Psoas muscle (tissue), 8 donors: ENCODE measurements around the gene BUB1B. TPM values are rescaled to one million over a fixed set of nuclear protein-coding genes. Genes with fewer than 3 reads are reported as not detected.

Experiments
- ATAC-seq, 4 donors: fragments of 200-7000 bp; cut with Tn5 transposase; one replicate each; pipeline ENCODE4 v1.9.1; 2020; ENCODE audit warnings: moderate library complexity in 3 of 4, mild to moderate bottlenecking in 2 of 4
- DNase-seq, 2 donors: peaks; one replicate each; pipeline ENCODE4 v3.0.0-alpha.2; 2020
- H3K27ac ChIP-seq: fragments of 200-600 bp; one replicate; pipeline ENCODE4 v1.8.0; 2022
- H3K27me3 ChIP-seq, 3 donors: fragments of 200-600 bp in 1 of 3; one replicate each; pipeline versions ENCODE4 v1.6.1 to v1.8.0; 2013 to 2022; ENCODE audit warnings: low read length in 2 of 3, mild to moderate bottlenecking in 2 of 3, moderate library complexity in 1 of 3; ENCODE audit not compliant: insufficient read depth in 3 of 3
- H3K36me3 ChIP-seq, 2 donors: fragments of 200-600 bp in 1 of 2; one replicate each; pipeline versions ENCODE4 v1.6.1 to v1.8.0; 2013 to 2022; ENCODE audit warnings: low read depth in 1 of 2, mild to moderate bottlenecking in 1 of 2, moderate library complexity in 1 of 2; ENCODE audit not compliant: insufficient read depth in 1 of 2
- H3K4me1 ChIP-seq: fragments of 200-600 bp; one replicate; pipeline ENCODE4 v1.8.0; 2022
- H3K4me3 ChIP-seq: fragments of 200-600 bp; one replicate; pipeline ENCODE4 v1.8.0; 2022; ENCODE audit warnings: mild to moderate bottlenecking
- H3K9me3 ChIP-seq: fragments of 200-600 bp; one replicate; pipeline ENCODE4 v1.8.0; 2022
- WGBS, 3 donors: extraction: QIAGEN DNeasy Blood & Tissue Kit; methylation state at CpG; one replicate each; pipeline versions ENCODE4 v1.1.6 to v1.1.7; 2013; 5-methylcytosine and 5-hydroxymethylcytosine counted together
- intact Hi-C, 2 donors: fragments of 100-400 bp; cut with DNase I; formaldehyde crosslinking; loops; one replicate each; pipeline versions ENCODE4 v1.11.0 to v1.14.2; 2022
- polyA plus RNA-seq, 3 donors: library from polyadenylated mRNA; stranded (reverse); fragments of 200-250 nt; gene quantifications; one replicate each; pipeline ENCODE4 v1.2.3, GENCODE V29; 2013
- total RNA-seq, 4 donors: library from RNA; stranded (reverse); fragmentation: NEBNext Ultra II Directional in 2 of 4; extraction: Animal tissue kit (Norgen Biotek cat#: 25700) in 2 of 4; gene quantifications; one replicate each; pipeline versions ENCODE4 v1.2.1 to v1.2.4, GENCODE V29; 2021 to 2023
- TF ChIP-seq, protein P1 (sequence below): fragments of 200-600 bp; IDR thresholded peaks from one replicate; pipeline ENCODE4 v1.8.0; 2022; ENCODE audit warnings: antibody characterized with exemption
- donor health status: healthy with polysubstance abuse.
- donor health status: DM: no; HTN: no; CAD: no; lungs with moderate emphysema.
- donor health status: Bipolar disorder and iron deficiency.
- donor health status: healthy.
- donor health status: DM: yes; HTN: yes; CAD: no.
- donor health status: DM: no; HTN: no; CAD: no.
- donor health status: DM: no; HTN: no; CAD: no.
- donor health status: DM: yes; HTN: yes; CAD: no.

BUB1B gene
- total and polyA plus RNA-seq, 7 donors = 0.10 to 1.0 (median 0.56) TPM; not detected in 3

DNA sequence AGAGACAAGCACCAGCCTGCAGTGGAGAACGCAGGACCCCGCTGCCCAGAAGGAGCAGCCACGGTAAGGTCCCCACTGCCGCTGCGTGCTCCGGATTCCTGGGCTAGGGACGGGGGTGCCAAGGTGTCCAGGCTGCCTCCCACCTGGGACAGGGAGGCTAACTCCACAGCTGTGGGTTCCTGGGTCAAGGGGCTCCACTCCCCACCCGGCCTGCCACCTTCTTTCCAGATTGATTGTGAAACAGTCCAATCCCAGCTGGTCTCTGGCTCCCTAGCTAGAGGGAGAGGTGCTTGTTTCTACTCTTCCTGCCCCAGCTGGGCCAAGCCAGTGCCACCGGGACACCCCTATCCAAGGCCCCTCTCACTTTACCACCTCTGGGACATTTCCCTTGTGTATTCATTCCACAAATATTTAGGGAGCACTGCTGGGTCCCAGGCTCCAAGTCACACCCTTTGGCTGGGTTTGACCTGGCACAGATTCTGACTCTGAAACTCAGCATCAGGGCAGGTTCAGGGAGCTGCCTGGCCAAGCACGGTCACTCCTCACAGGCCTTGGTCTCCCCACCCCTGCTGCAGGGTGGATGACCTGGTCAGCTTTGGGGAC lies 79.9 kb downstream of the BUB1B start:
- WGBS, 3 donors = 88 to 96% (median 91%) methylated on average over 10 of the region's 10 CpGs
- Histone ChIP-seq H3K4me1 (no peaks in the 10 kb centered on the region), H3K9me3 (no peaks in the 10 kb centered on the region), H3K27me3 (peaks cover 0 to 27% (median 0%) of the 10 kb centered on the region in 3 donors), H3K27ac (no peak overlapping the region), H3K4me3 (no peak overlapping the region), H3K36me3 (no peaks in the 10 kb centered on the region)
- intact Hi-C loops = no loop called here
- TF ChIP-seq, protein P1, sequence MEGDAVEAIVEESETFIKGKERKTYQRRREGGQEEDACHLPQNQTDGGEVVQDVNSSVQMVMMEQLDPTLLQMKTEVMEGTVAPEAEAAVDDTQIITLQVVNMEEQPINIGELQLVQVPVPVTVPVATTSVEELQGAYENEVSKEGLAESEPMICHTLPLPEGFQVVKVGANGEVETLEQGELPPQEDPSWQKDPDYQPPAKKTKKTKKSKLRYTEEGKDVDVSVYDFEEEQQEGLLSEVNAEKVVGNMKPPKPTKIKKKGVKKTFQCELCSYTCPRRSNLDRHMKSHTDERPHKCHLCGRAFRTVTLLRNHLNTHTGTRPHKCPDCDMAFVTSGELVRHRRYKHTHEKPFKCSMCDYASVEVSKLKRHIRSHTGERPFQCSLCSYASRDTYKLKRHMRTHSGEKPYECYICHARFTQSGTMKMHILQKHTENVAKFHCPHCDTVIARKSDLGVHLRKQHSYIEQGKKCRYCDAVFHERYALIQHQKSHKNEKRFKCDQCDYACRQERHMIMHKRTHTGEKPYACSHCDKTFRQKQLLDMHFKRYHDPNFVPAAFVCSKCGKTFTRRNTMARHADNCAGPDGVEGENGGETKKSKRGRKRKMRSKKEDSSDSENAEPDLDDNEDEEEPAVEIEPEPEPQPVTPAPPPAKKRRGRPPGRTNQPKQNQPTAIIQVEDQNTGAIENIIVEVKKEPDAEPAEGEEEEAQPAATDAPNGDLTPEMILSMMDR = no peak
- DNase-seq = no peak
- ATAC-seq = no peak

DNA sequence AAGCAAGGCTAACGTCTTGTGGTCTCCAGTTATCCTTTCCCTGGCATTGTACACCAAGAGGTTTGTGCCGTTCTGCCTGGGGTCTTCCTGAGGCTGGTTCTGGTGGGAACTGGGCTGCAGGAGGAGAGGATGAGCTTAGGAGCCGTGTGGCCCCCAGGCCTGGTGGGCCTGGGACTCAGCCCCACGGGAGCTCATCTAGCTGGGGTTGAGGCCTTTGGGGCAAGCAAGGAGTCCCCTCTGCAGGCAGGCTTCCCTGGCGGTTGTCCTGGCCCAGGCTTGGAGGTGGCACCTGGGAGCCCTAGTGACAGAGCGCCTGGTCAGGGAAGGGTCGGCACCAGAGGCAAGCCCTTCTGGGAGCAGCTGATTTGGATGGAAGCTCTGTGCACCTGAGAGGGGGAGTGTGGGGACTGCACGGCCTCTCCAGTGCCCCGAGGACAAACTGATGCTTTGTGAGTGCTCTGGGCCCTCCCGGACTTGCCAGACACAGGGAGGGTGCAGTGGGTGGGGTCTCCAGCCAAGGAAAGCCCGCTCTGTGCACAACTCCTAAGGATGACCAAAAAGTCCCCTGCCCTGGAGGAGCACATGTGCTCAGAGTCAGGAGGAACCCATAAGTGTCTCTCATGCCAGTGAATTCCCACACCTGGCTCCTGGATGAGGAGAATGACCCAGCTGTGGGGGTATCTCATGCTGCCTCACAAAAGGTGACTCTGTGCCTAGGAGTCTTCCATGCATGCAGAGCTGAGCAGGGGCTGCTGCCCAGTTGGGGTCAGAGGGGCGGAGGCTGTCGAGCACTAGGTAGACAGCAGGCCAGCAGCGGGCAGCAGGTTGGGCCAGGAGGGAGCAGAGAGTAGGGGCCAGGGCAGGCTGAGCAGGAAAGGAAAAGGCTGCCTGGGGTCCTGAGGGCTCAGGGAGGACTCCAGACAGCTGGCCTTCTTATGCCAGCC lies 80.7 kb downstream of the BUB1B start:
- intact Hi-C loops = no loop called here
- Histone ChIP-seq H3K36me3 (no peaks in the 10 kb centered on the region), H3K4me3 (no peak overlapping the region), H3K4me1 (no peaks in the 10 kb centered on the region), H3K9me3 (no peaks in the 10 kb centered on the region), H3K27ac (no peak overlapping the region), H3K27me3 (peaks cover 0 to 27% (median 0%) of the 10 kb centered on the region in 3 donors)
- TF ChIP-seq, protein P1 = no peak
- WGBS, 3 donors = 87 to 89% (median 87%) methylated on average over 14 of the region's 14 CpGs
- DNase-seq (no peak), ATAC-seq (no peak)

DNA sequence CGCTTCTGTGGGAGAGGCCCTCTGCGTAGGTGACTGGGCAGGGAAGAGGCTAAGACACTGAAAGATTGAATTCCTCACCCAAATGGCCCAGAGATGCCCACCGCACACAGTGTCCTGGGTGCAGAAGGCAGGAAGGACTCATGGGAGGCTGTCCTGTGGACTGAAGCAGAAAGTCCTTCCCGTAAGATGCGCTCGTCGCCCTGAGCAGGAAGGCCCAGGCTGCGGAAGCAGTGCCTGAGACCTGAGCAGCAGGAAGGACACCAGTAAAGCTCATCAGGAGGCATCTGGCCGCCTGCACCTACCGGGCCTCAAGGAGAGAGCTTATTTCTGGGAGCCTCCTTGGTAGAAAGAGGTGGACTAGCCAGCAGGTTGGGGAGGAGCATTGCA lies 81.3 kb downstream of the BUB1B start:
- Histone ChIP-seq H3K27me3 (peaks cover 0 to 27% (median 0%) of the 10 kb centered on the region in 3 donors), H3K4me1 (no peaks in the 10 kb centered on the region), H3K36me3 (no peaks in the 10 kb centered on the region), H3K9me3 (no peaks in the 10 kb centered on the region), H3K4me3 (no peak overlapping the region), H3K27ac (no peak overlapping the region)
- WGBS, 3 donors = 90 to 94% (median 92%) methylated on average over 10 of the region's 10 CpGs
- TF ChIP-seq, protein P1 = no peak
- intact Hi-C loops = no loop called here
- no peak for DNase-seq
- ATAC-seq = no peak

DNA sequence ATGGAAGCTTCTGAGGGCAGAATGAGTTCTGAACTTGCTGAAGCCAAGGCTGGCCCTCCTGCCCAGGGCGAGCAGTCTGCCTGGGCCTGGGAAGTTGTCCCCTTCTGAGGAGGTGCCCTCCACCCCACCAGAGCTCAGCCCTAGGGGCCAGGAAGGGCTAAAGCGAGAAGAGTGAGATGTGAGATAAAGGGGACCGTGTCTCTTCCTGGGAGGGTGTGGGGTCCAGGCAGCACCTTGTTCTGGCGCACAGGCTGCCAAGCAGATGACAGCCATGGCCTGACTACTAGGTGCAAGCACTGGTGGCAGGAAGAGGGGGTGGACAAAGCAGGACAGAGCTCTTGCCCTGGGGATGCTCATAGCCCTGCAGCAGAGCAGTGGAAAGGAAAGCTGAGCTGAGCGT lies 81.7 kb downstream of the BUB1B start:
- Histone ChIP-seq H3K27ac (no peak overlapping the region), H3K9me3 (no peaks in the 10 kb centered on the region), H3K4me1 (no peaks in the 10 kb centered on the region), H3K4me3 (no peak overlapping the region), H3K27me3 (peaks cover 0 to 27% (median 0%) of the 10 kb centered on the region in 3 donors), H3K36me3 (no peaks in the 10 kb centered on the region)
- TF ChIP-seq, protein P1 = no peak
- DNase-seq = no peak
- intact Hi-C loops = no loop called here
- ATAC-seq = no peak
- WGBS, 3 donors = 87 to 96% (median 95%) methylated on average over 5 of the region's 5 CpGs
